Loucy (cell line): ENCODE data around the gene TYR.

Experiments
- EZH2phosphoT487 ChIP-seq: fragments of 200-600 bp; IDR thresholded peaks from 2 replicates; pipeline ENCODE4 v1.6.1; 2018; ENCODE audit warnings: antibody characterized with exemption, mild to moderate bottlenecking, moderate library complexity, borderline replicate concordance
- TF ChIP-seq, protein P1 (sequence below): fragments of 200-600 bp; sonication (generic); conservative IDR thresholded peaks from 2 replicates; pipeline ENCODE4 v1.5.1; 2014; ENCODE audit warnings: mild to moderate bottlenecking, antibody characterized with exemption, low read length

DNA sequence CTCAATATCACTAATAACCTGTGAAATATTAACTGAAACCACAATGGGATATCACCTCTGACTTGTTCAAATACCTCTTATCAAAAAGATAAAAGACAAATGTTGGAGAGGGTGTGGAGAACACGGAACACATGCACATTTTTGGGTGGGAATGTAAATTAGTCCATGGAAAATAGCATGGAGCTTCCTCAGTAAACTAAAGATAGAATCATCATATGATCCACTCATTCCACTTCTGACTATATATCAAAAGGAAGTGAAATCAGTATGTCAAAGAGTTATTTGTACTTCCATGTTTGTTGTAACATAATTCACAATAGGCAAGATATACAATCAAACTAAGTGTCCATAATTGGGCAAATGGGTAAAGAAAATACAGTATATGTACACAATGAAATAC is 57.4 kb downstream of the TYR start:
- TF ChIP-seq, protein P1, sequence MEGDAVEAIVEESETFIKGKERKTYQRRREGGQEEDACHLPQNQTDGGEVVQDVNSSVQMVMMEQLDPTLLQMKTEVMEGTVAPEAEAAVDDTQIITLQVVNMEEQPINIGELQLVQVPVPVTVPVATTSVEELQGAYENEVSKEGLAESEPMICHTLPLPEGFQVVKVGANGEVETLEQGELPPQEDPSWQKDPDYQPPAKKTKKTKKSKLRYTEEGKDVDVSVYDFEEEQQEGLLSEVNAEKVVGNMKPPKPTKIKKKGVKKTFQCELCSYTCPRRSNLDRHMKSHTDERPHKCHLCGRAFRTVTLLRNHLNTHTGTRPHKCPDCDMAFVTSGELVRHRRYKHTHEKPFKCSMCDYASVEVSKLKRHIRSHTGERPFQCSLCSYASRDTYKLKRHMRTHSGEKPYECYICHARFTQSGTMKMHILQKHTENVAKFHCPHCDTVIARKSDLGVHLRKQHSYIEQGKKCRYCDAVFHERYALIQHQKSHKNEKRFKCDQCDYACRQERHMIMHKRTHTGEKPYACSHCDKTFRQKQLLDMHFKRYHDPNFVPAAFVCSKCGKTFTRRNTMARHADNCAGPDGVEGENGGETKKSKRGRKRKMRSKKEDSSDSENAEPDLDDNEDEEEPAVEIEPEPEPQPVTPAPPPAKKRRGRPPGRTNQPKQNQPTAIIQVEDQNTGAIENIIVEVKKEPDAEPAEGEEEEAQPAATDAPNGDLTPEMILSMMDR = no peak
- no peak for TF ChIP-seq EZH2phosphoT487
